ENCODE measurements around the gene FKBP2. TPM values are rescaled to one million over a fixed set of nuclear protein-coding genes. Genes with fewer than 3 reads are reported as not detected.

FKBP2 gene
- total and polyA plus RNA-seq, 2 of the 4 experiments (the other 2 are of a cell fraction) = 36.2 to 76.4 TPM

- peak overlapping the region; percentile 56 for H3K4me3 ChIP-seq (ENCODE audit: insufficient read depth, low read depth, low read length)
- H2BK20ac ChIP-seq (ENCODE audit: low read depth, low read length) = 0 out of 2 replicates have a peak overlapping the region, but pooled peaks have one; percentile 20
- H2AK9ac ChIP-seq (replicated peaks; ENCODE audit: low read depth, low read length, poor library complexity) = peak overlapping the region; percentile 90
- peak overlapping the region; percentile 61 for H2BK5ac ChIP-seq (ENCODE audit: low read depth, low read length, poor library complexity, severe bottlenecking)
- H3K27me3 ChIP-seq (ENCODE audit: control insufficient read depth, insufficient read depth, low read length) = no peaks in the 10 kb centered on the region
- H4K8ac ChIP-seq (ENCODE audit: low read depth in 2 of 2, low read length in 2 of 2) = peak overlapping the region; percentile 77 to 96
- no peaks in the 10 kb centered on the region; the same call in 1 of the 2 replicates for H4K20me1 ChIP-seq (ENCODE audit: insufficient read depth, low read length)
- no peaks in the 10 kb centered on the region for H3K9me3 ChIP-seq (ENCODE audit: control insufficient read depth, insufficient read depth, low read length)
- H3K9me1 ChIP-seq (ENCODE audit: insufficient read depth, low read length) = peaks cover 5% of the 10 kb centered on the region; the same call in 1 of the 2 replicates
- H3K36me3 ChIP-seq (ENCODE audit: control insufficient read depth, insufficient read depth, low read length) = peaks cover 10% of the 10 kb centered on the region; the same call in 1 of the 2 replicates
- 20% methylated on average over 1 of the region's 34 CpGs; no CpG with 5 or more reads in 1 of the 2 experiments for WGBS, 2 experiments (ENCODE audit: extremely low coverage in 2 of 2, insufficient read length in 1 of 2)
- intact Hi-C loops (cut with micrococcal nuclease) (loop anchor here (1.0 kb wide), 1 partner anchor 39 kb away; the partner anchor contains the start of gene DNAJC4), in situ Hi-C loops (cut with MboI; ENCODE audit: low sequenced_read_pairs) (no loop called here), dilution Hi-C loops (cut with HindIII; ENCODE audit: low sequenced_read_pairs, unreplicated experiment) (no loop called here)
- BruUV-seq (replicated peaks) = no TSS peak
- H2BK15ac ChIP-seq (ENCODE audit: low read depth, low read length) = 0 out of 3 replicates have a peak overlapping the region, but pooled peaks have one; percentile 39
- H4K91ac ChIP-seq (ENCODE audit: insufficient read depth, low read depth, low read length) = peak overlapping the region; percentile 94
- H2BK120ac ChIP-seq (ENCODE audit: low read depth, low read length) = peak overlapping the region; percentile 67
- peak overlapping the region; percentile 94 for H2AK5ac ChIP-seq (ENCODE audit: low read depth, low read length)
- peak overlapping the region; percentile 82 for H3K56ac ChIP-seq (ENCODE audit: extremely low read depth, insufficient read depth, low read length)
- H4K5ac ChIP-seq (ENCODE audit: low read depth, low read length) = peak overlapping the region; percentile 51
- peak overlapping the region; percentile 1; the same call in 1 of the 2 replicates for H3K18ac ChIP-seq (ENCODE audit: low read depth, low read length)
- ChIA-PET POLR2A (ENCODE audit: unreplicated experiment) (interaction anchor here (1.2 kb wide), 1 partner anchor 19 kb away, joined by 3 read pairs; no protein-coding TSS in a partner anchor), CTCF (interaction anchor here (1.3 to 1.5 kb wide), 2 partner anchors 8 to 65 kb away, joined by 3 read pairs; no protein-coding TSS in a partner anchor)
- peak overlapping the region; percentile 73 for H3K4me2 ChIP-seq (ENCODE audit: low read depth, low read length)
- H3K9ac ChIP-seq (ENCODE audit: low read depth, low read length) = peak overlapping the region; percentile 75
- H3K27ac ChIP-seq (ENCODE audit: insufficient read depth, low read length) = peak overlapping the region; percentile 76
- H3K4ac ChIP-seq (ENCODE audit: low read depth, low read length) = peak overlapping the region; percentile 88
- DNase-seq = peak; percentile 41
- peak; percentile 10 for ATAC-seq (ENCODE audit: low read depth)
- H2AFZ ChIP-seq (replicated peaks; ENCODE audit: low read length, poor library complexity) = peak overlapping the region; percentile 96
- H3K14ac ChIP-seq (replicated peaks; ENCODE audit: low read depth, low read length) = peak overlapping the region; percentile 87
- TF ChIP-seq CEBPB (IDR thresholded peaks at IDR 0.05; ENCODE audit: low read depth, low read length) (peak; percentile 37; the same call in 1 of the 2 replicates), MAFK (IDR thresholded peaks at IDR 0.05; ENCODE audit: low read depth, low read length) (no peak), RCOR1 (IDR thresholded peaks at IDR 0.05; ENCODE audit: insufficient replicate concordance, low read length) (no peak), FOS (IDR thresholded peaks at IDR 0.05; ENCODE audit: low read depth, low read length) (no peak)
- peaks cover 11% of the 10 kb centered on the region for H3K4me1 ChIP-seq (ENCODE audit: control insufficient read depth, insufficient read depth, low read length)
- peak overlapping the region; percentile 74 for H3K23ac ChIP-seq (ENCODE audit: low read depth, low read length)
- peaks cover 9 to 33% of the 10 kb centered on the region in 2 experiments for H3K79me1 ChIP-seq (ENCODE audit: low read depth in 1 of 2, low read length in 2 of 2)
Measured at GRCh38 chr11:64268893-64269539, 28.1 kb downstream of the FKBP2 start.
